ENCODE measurements around the gene FAM168A.

The FAM168A gene

DNA sequence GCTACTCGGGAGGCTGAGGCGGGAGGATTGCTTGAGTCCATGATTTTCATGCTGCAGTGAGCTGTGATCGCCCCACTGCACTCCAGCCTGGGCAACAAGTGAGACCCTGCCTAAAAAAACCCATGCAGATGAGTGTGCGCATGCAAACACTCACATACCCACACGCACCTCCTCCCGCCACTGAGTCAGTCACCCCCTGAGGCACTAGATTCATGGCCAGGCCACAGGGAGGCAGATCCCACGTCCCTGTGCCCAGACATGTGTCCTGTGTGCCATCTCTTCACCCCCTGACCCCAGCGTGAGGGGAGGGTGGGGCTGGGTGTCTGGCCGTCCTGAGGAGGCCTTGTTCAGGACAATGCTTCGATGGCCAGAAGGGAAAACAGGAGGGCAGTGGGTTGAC, 206.2 kb downstream of the FAM168A start:
- DNase-seq (ENCODE audit: low read depth in 4 of 4, low spot score in 1 of 4), result no peak

DNA sequence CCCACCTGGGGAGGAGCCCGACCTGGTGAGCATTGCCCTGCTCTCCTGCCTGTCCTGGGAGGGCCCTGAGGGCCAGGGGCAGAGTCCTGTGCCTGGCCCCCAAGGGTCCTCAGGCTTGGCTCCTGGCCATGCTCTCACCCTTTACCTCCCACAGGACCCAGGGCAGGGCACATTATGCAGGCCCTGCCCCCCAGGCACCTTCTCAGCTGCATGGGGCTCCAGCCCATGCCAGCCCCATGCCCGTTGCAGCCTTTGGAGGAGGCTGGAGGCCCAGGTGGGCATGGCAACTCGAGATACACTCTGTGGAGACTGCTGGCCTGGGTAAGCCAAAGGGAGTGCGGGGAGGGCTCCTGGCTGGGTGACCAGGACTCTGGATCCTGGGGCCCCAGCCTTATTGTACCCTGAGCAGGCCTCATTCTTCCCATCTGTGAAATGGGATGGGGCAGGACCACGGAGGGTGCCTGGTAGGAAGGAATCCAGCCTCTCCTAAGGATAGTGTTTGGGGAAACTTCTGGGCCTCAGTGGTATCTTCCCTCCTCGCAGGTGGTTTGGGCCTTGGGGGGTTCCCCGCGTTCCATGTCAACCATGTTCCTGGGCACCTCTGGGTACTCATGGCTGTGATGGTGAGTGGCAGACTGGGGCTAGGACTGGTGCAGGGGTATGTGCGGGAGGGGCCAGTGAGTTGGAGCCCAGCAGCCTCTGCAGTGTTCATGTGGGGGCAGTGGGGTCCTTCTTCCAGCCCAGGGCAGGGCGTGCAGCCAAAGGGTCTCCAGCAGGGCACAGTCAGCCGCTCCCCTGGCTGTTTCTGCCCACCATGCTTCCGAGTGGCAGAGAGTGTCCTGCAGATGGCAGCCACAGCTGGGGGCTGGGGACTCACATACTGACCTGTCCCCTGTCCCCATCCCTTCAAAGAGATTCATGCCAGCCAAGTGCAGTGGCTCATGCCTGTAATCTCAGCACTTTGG, 207.0 kb downstream of the FAM168A start:
- DNase-seq (ENCODE audit: low read depth in 4 of 4, low spot score in 1 of 4), result no peak

DNA sequence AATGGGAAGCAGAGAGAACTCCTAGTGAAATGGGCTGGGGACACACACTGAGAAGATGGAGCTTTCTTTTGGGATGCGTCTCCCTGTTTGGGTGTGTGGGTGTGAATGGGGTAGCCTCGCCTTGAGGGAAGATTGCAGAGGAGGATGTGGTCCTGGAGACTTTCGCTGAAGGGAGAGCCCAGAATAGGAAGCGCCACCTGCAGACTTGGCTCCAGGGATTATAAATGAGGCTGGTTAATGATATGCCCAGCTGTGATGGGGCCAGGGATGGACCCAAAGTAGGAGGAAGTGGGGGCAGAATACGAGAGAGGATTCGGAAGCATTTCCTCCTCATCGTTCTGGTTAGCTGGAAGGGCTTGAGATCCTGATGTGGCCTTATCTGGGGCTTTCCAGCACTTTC, 208.0 kb downstream of the FAM168A start:
- DNase-seq (ENCODE audit: low read depth in 4 of 4, low spot score in 1 of 4), result no peak

DNA sequence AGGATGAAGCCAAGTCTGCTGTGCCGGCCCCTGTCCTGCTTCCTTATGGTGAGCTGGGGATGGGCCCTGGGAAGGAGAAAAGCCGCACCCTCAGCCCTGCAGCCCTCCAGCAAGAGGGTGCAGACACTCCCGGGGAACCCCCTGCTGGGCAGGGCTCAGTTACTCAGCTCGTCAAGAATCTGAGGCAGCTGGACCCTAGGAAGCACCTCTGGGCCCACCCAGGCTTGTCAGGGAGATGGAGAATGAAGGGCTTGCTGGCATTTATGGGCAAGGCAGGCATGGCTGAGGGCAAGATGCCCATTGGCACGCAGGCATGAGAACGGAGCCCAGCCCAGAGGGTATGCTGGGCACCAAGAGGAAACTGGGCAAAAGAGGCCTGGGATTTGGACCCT, 208.8 kb downstream of the FAM168A start:
- DNase-seq (ENCODE audit: low read depth in 4 of 4, low spot score in 1 of 4), result no peak

DNA sequence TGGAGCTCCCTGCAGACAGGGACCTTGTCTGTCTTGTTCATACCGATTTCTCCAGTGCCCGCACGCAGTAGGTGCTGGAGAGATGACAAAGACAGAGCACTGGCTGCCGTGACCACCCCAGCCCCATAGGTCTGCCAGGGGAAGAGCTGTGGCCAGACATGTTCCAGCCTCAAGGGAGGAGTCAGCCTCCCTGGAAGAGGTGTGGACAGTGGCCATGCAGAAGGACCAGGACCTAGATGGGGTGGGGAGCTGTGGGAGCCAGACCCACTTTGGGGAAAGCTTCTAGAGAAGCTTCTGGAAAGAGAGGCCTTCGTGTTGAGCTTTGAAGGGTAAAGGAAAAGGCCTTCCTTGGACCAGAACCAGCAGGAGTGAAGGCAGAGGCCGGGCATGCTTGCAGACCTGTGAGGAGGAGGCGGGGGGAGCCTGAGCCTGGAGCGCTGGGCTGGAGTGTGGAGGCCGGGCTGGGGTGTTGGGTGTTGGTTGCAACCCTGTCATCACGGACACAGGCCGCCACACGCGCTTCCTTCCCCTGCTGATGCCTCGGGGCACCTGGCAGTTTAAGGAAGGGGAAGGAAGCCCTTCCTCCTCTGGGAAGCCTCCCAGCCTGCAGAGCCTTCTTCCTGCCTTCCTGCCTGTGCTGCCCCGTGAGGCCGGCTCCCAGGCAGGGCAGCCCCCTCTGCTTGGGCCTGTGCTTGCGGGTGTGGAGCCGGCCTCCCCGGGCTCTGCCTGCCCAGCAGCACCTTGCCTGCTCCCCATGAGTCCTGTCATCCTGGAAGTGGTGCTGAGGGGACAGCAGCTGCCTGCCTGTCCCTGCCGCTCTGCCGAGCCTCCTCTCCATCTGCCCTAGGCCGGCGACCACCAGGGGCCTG, 209.4 kb downstream of the FAM168A start:
- DNase-seq (ENCODE audit: low read depth in 4 of 4, low spot score in 1 of 4), result no peak

DNA sequence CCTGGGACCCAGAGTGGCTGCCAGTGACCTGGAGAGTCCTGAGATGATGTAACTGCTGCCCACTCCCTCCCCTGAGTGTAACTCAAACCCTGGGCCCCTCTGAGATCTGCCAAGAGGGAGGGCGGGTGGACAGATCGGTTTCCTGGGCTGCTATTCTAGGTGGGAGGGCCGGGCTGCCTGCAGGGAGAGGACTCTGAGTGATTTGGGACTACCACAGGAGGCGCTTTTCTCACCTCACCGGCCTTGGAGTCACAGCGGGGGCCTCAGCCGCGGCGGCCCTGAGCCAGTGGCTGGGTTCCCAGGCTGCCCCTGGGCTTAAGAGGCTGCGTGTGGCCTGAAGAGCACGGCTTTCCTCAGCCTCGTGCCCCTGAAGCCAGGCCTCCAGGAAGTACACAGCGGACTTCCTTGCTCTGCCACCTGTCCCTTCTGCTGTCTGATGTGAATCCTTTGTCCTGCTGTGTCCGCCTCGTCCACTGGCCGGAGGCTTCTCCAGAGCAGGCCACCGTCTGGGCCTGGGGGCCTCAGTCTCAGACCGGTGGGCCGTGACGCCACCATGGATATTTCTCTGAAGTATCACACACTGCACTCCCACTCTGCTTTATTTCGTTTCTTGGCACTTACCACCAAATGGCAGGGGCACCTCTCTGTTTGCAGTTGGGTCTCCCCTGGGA, 210.2 kb downstream of the FAM168A start:
- no peak for DNase-seq (ENCODE audit: low read depth in 4 of 4, low spot score in 1 of 4)

DNA sequence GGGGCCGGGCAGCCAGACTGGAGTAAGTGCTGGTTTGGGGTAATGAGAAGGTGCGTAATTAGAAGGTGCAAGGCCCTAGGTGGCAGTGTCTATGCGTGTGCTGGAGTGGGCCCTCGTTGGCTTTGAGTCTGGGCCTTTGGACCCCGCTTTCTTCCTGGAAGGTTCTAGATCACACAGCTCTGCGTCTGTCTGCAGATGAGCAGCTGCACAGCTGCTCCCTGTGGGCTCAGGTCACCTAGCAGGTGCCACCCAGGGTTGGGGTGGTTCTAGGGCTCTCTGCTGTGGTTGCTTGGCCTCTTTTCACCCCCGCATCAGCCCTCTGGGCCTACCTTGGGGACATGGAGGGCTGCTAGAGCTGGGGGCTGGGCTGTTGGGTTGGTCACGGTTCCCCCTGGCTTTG, 211.4 kb downstream of the FAM168A start:
- no peak for DNase-seq (ENCODE audit: low read depth in 4 of 4, low spot score in 1 of 4)

DNA sequence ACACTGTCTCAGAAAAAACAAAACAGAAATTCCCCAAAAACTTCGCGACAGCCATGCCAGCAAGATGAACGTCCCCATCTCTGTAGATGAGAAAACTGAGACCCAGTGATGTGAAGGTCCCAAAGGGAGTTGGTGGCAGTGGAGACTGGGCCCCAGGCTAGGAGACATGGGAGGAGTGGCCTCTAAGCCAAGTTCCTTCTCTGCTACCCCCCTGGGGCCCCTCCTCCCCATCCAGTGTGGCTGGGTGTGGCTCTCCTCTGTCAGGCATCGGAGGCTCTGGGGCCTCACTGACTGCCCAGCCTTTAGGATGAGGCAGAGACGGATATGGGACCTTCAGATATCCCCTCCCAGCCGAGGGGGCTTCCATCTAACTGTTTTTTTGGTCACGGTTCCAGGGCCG, 211.9 kb downstream of the FAM168A start:
- DNase-seq (ENCODE audit: low read depth in 4 of 4, low spot score in 1 of 4), result no peak

DNA sequence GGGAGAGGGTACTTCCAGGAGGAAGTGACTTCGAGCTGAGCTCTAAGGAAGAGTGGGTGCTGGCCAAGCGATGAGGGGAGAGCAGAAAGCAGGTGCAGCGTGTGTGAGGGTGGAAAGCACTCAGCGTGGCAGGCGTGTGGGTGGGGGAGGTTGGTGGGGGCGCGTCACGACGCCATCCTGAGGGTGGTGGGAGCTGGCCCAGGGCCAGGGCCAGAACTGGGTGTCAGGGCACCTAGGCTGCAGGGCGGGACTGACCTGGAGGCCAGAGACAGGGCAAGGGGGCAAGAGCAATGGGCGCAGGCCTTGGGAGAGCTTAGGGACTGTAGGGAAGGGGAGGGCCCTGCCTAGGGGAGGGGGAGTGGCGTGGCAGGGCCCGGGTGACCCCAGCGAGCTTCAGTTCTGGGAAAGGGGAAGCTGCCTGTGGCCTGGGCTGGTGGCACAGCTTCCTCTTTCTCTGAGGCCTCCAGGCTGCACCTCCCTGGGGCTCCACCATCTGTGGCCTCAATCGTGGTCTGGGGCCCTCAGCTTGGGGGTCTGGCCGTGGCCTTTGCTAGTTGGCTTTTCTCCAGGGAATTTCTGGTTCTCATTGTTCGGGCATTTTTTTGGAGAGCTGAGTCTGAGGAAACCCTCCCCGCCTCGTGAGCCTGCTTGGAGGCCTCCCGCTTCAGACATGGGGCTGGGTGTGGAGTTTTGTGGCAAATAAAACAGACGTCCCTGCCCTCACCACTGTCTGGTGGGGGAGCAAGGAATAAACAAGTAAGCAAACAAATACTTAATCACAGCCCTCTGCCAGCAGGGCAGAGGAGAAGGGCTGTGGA, 212.8 kb downstream of the FAM168A start:
- DNase-seq (ENCODE audit: low read depth in 4 of 4, low spot score in 1 of 4), result no peak

DNA sequence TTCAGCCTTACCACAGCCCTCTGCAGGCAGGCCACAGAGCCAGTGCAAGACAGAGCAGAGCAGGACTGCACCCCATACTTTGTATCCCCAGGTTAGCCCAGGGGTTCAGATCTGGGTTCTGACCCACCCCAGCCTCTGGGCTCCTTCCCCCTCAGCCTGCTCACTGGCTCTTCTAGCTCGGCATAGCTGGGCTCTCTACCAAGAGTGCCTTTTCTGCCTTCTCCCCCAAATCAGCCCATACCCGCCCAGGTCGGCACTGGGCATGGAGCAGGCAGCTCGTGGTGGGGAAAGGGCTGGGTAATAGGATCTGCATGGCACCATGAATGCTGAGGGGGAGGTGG, 213.4 kb downstream of the FAM168A start:
- no peak for DNase-seq (ENCODE audit: low read depth in 4 of 4, low spot score in 1 of 4)

DNA sequence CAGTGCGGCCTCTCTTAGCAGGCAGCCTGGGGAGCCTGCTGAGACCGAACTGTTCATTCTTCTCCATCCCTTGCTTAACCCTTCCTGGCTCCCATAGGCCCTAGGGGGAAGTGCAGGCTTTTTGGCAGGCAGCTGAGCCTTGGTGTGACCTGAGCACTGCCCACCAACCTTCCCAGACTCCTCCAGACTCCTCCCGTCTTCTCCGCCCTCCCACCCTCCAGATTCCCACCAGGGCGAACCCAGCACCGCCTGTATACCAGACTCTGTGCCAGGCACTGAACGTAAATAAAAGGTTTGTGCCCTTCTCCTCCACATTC, 213.8 kb downstream of the FAM168A start:
- no peak for DNase-seq (ENCODE audit: low read depth in 4 of 4, low spot score in 1 of 4)

DNA sequence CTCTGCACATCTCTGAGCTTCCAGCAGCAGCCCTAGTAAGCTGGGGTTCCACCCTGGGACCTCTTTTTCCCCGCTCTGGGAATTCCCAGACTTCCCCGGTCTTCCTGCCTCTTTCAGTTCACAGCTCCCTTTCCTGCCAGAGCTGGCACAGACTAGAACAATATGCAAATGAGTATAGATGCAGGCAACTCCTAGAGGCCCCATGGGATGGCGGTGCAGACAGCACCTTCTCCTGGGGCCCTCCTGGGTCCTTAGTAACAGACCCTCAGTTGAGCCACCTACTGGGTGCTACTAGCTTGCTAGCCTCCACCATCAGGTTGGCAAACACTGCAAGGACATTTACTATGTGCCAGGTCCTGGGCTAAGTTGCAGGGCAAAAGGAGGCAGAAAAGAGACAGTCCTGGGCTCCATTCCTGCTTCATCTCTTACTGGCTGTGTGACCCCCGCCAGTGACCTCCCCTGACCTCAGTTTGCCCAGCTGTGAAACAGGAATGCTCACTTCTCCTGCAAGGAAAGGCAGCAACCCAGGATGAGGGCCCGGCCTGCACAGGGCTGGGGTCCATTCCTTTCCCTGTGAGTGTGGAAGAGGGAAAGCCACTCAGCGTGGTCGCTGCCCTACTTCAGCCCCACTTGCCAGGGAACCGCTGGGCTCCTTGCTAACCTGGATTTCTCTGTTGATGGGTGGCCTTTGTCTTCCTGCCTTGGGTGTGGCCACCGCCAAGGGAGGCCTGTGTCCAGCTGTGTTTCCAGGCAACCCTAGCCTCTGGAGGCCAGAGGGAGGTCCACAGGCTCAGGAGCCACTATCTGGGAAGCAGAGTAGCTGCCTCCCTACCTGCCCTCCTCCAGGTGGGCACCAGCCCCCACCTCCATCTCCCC, 214.4 kb downstream of the FAM168A start:
- DNase-seq (ENCODE audit: low read depth in 4 of 4, low spot score in 1 of 4), result no peak

DNA sequence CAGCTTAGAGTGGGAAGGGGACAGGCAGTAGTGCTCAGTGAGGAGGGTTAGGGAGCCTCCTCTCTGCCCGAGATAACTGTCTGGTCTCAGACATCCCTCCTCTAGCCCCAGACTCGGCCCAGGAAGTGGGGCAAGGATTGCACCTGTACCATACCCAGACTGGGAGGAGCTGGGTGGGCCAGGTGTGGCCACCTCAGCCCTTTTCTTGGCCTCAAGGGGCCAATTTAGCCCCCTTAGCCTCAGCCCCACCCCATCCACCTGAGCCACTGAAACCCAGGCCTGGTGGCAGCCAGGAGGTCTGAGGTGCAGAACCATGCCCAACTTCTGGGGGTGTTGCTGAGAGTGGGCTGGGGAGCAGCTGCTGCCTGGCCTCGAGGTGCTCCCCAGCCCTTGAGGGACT, 215.2 kb downstream of the FAM168A start:
- no peak for DNase-seq (ENCODE audit: low read depth in 4 of 4, low spot score in 1 of 4)

DNA sequence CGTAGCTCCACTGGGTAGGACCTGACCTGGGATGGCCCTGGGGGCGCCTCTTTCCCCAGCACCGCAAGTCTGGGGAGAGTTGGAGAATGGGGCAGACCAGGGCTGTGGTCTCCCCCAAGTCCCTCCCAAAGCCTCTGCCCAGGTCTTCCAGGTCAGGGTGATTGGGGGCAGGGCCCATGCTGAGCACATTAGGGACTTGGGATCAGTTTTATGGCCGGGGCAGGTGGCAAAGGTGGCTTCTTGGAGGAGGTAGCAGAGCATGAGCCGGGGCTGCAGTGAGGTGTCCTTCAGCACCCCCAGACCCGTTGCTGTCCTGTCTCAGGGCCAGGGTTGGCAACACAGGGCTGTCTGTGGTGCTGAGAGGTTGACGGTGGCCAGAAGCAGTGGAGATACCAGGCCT, 215.7 kb downstream of the FAM168A start:
- no peak for DNase-seq (ENCODE audit: low read depth in 4 of 4, low spot score in 1 of 4)

DNA sequence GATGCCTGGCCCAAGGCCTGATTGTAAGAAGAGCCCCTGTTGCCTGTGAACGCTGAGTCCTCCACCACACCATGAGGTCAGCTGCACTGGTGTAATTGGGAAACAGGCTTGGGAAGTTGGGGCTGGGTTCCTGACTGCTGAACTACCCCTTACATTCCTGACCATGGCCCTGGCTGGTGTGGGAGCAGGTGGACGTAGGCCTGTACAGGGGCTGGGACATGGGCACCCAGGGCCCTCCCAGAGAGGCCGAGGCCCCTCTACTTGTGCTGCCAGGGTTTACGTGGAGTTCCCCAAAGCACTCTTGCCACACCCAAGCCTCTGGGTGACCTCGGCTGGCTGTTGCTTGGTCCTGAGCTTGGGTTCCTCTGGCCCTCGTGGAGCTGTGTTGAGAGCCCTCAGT, 216.3 kb downstream of the FAM168A start:
- DNase-seq (ENCODE audit: low read depth in 4 of 4, low spot score in 1 of 4), result no peak

DNA sequence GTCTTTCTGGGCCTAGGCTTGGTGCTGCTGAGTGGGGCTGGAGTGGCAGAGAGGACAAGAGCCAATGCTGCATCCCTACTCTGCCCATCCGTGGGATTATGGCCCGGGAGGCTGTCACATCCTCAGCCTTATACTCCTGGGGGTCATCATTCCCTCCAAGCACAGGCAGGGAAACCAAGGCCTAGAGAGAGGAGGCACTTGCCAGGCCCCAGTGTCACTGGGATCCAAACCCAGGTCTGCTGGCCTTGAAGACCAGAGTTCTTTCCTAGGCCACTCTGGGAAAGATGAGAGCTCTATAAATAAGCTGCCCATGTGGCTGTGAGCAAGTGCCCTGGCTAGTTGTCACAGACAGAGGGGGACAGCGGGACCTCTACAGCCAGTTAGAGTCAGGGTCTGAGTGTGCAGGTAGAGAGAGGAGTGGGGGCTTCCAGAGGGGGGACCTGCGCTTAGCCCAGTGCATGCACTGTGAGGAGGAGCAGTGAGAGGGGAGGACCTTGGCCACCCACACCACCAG, 217.0 kb downstream of the FAM168A start:
- DNase-seq (ENCODE audit: low read depth in 4 of 4, low spot score in 1 of 4), result no peak

DNA sequence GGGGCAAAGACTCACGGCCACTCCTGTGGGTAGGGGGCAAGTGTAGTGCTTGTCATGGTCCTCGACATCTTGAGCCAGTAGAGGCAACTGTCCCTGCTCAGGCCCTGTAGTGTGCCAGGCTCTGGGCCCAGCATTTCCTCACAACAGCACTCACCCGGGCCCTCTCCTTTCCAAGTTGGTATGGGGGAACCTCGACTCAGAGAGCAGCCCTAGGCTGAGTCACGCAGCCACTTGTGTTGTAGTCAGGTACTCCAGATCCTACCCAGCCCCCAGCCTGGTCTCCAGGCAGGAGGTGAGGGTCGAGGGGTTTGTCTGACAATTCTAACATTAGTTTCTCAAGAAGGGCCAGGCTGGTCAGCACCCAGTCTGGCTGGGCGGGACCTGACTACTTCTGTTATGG, 217.6 kb downstream of the FAM168A start:
- DNase-seq (ENCODE audit: low read depth in 4 of 4, low spot score in 1 of 4), result no peak

DNA sequence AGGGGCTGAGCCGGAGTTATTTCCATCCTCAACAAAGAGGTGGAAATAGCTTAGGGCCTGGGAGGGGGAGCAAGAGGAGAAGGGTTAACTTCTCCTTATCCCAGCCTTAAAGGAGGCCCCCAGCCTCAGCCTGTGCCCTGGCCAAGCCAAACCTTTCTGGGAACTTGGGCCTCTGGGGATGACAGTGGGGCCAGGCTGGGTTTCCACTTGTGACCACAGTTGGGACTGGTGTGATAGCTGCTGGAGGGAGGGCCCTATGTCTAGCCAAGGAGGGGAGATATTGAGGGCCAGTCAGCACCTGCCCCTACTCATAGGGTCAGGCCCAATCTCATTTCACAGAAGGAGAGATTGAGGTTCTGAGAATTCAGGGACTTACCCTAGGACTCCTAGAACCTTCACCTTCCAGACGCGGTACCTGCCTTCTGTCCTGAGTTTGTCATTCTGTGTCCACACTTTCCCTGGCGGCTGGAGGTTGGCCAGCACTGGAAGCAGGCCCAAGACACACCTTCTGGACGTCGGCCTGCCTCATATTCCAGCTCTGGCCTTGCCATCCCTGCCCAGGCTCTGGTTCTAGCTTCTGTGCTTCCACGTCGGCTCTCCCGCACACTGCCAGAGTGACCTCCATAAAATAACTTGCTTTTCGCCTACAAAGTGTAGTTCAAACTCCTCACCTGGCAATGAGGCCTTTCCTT, 218.6 kb downstream of the FAM168A start:
- no peak for DNase-seq (ENCODE audit: low read depth in 4 of 4, low spot score in 1 of 4)

All from stimulated activated CD4-positive, alpha-beta T cell treated with anti-CD3 and anti-CD28 coated beads, Interleukin-1b, Interleukin-23, amount 100 ng/mL, for 24 hours (primary cell).